22Rv1 (cell line): Measurements from ENCODE around the gene RILP.

Source experiments
- H3K27ac ChIP-seq: fragments of 450-650 bp; 2 replicates; pipeline ENCODE4 v1.5.1; 2017
- ZFX ChIP-seq: fragments of 450-650 bp; IDR thresholded peaks from 2 replicates; pipeline ENCODE4 v1.6.1; 2017; ENCODE audit warnings: antibody characterized with exemption, borderline replicate concordance
- TF ChIP-seq, protein P1 (sequence below): fragments of 450-650 bp; IDR thresholded peaks from 2 replicates; pipeline ENCODE4 v1.5.1; 2017; ENCODE audit warnings: mild to moderate bottlenecking

RILP gene

DNA sequence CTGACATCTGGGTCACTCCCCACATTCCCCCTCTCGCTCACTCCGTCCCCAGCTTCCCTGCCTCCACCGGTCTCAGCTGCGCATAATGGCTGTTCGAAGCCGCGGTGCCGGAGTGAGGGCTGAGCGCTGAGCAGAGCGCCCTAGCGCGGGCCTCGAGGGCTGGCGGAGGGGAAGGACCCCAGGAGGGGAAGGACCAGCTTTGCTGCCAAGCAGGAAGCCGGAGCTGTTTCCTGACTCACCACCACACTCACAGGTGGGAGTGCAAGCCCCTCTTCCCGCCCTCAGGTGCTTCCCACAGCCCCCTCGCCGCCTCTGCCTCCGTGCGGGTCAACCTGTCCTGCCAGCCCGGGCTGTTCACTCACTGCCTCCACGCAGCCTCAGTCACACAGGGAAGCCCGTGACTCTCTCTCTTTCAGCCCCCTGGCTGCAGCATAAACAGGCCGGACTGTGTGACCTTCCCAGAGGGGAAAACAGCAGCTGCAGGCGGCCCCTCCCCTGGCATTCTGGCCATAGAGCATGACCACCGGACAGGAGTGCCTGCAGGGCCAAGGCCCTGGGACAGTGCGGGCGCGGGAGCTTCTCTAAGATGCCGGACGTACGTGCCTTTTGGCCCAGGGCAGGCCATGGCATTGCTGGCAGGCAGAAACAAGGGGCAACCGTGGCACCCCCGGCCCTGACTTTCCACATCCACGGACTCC, 44.7 kb downstream of the RILP start:
- TF ChIP-seq, protein P1, sequence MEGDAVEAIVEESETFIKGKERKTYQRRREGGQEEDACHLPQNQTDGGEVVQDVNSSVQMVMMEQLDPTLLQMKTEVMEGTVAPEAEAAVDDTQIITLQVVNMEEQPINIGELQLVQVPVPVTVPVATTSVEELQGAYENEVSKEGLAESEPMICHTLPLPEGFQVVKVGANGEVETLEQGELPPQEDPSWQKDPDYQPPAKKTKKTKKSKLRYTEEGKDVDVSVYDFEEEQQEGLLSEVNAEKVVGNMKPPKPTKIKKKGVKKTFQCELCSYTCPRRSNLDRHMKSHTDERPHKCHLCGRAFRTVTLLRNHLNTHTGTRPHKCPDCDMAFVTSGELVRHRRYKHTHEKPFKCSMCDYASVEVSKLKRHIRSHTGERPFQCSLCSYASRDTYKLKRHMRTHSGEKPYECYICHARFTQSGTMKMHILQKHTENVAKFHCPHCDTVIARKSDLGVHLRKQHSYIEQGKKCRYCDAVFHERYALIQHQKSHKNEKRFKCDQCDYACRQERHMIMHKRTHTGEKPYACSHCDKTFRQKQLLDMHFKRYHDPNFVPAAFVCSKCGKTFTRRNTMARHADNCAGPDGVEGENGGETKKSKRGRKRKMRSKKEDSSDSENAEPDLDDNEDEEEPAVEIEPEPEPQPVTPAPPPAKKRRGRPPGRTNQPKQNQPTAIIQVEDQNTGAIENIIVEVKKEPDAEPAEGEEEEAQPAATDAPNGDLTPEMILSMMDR = no peak
- no peak for TF ChIP-seq ZFX
- H3K27ac ChIP-seq = no peak overlapping the region

DNA sequence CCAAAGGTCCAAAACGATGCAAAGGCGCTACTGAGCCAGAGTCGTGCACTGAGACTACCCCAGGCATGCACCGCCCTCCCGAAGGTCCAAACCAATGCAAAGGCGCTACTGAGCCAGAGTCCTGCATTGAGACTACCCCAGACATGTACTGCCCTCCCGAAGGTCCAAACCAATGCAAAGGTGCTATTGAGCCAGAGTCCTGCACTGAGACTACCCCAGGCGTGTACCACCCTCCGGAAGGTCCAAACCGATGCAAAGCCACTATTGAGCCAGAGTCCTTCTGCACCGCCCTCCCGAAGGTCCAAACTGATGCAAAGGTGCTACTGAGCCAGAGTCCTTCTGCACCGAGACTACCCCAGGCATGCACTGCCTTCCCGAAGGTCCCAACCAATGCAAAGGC, 48.1 kb downstream of the RILP start:
- no peak overlapping the region for H3K27ac ChIP-seq
- TF ChIP-seq, protein P1 = no peak
- no peak for TF ChIP-seq ZFX

DNA sequence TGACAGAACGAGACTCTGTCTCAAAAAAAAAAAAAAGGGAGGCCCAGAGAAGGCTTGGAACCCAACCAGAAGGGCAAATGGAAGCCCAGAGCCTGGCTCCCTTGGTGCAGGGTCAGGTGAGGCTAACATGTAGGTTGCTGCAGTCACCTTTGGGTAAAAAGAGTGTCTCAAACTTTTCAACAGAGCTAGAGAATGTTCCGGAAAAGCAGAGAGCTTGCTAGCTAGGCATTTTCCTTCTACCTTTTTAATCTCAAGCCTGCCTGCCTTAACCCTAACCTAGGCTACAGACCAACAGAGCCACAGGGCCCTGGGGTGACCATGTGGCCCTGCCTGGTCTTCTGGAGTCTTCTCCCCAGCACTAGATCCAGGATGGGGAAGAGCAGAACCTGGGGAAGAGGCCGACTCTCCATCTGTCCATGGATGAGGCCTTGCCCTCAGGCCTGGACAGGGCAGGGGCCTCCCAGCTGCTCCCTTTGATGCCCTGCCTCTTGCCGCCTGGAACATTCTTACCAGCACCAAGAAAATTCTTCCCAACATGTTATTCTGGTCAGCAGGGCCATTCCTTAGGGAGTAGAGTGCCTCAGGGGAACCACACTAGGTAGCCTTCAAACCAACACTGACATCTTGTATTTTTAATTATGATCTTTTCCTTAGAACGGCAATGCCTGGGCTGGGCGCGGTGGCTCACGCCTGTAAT, 51.1 kb downstream of the RILP start:
- TF ChIP-seq, protein P1 = no peak
- TF ChIP-seq ZFX = no peak
- H3K27ac ChIP-seq = peak overlapping the region; percentile 81

- TF ChIP-seq, protein P1 = no peak
- TF ChIP-seq ZFX = no peak
- H3K27ac ChIP-seq = peak overlapping the region; percentile 81
These were observed 51.8 kb downstream of the RILP start for GRCh38 chr17:1597861-1598342.
